IPS DF 6.9 (cell line): ENCODE measurements around the gene HHIPL1.

Source experiments
- DNase-seq: peaks from one replicate; pipeline ENCODE4 v3.0.0-alpha.2; 2013; ENCODE audit warnings: low read depth, low spot score
- H3K27ac ChIP-seq: one replicate; pipeline ENCODE4 v1.5.1; 2013; ENCODE audit warnings: low read length, control low read depth
- H3K27me3 ChIP-seq: 2 replicates; pipeline ENCODE4 v1.6.1; 2013; ENCODE audit warnings: mild to moderate bottlenecking, low read length; ENCODE audit not compliant: control insufficient read depth, insufficient read depth
- H3K36me3 ChIP-seq: 2 replicates; pipeline ENCODE4 v1.6.1; 2013; ENCODE audit warnings: low read length; ENCODE audit not compliant: control insufficient read depth, insufficient read depth
- H3K4me1 ChIP-seq: 2 replicates; pipeline ENCODE4 v1.6.1; 2013; ENCODE audit warnings: low read length; ENCODE audit not compliant: control insufficient read depth, insufficient read depth
- H3K4me3 ChIP-seq: 2 replicates; pipeline ENCODE4 v1.5.1; 2013; ENCODE audit warnings: mild to moderate bottlenecking, low read length
- H3K9me3 ChIP-seq: 2 replicates; pipeline ENCODE4 v1.6.1; 2013; ENCODE audit warnings: low read length, inconsistent platforms; ENCODE audit not compliant: control insufficient read depth, insufficient read depth
- WGBS: extraction: QIAGEN DNeasy Blood & Tissue Kit; methylation state at CpG from one replicate; pipeline ENCODE4 v1.1.7; 2013; ENCODE audit warnings: mixed read lengths, missing lambda C conversion rate; ENCODE audit not compliant: insufficient read length, insufficient coverage; 5-methylcytosine and 5-hydroxymethylcytosine counted together

The HHIPL1 gene

DNA sequence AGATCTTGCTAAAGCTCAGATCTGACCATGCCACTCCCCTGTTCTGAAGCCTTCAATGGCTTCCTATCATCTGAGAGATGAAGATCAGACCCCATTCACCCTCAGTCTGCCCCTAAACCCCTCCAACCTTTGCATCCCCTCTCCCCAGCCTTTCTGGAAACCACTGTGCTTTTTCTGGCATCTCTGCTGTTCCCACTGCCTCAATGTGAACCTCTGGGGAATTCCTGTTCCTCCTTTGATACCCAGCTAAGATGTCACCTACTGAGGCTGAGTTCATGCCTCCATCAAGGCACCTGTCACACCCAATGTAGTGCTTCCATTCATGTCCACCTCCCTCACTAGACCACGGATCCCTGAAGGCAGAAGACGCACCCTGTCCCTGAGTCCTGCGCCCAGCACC lies 58.5 kb downstream of the HHIPL1 start:
- Histone ChIP-seq H3K27me3 (no peaks in the 10 kb centered on the region), H3K9me3 (no peaks in the 10 kb centered on the region), H3K4me3 (no peak overlapping the region), H3K27ac (no peak overlapping the region), H3K4me1 (no peaks in the 10 kb centered on the region), H3K36me3 (no peaks in the 10 kb centered on the region)
- no CpG with 5 or more reads among the region's 3 CpGs for WGBS
- DNase-seq, result no peak

DNA sequence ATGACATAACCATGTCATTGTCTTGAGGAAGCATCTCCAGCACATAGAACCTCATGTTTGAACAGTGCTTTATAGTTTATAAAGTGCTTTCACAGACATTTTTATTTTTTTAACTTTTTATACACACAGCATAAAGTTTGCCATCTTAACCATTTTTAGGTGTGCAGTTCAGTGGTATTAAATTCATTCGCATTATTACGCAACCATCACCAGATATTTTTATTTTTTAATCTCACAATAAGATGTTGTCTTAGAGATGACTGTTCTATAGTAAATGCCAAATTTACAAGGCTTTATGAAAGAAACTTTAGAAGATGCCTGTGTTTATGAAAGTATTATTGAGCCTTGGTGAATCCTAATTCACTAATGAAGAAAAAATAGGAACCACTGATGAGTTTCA lies 59.1 kb downstream of the HHIPL1 start:
- Histone ChIP-seq H3K36me3 (no peaks in the 10 kb centered on the region), H3K27me3 (no peaks in the 10 kb centered on the region), H3K9me3 (no peaks in the 10 kb centered on the region), H3K4me1 (no peaks in the 10 kb centered on the region), H3K27ac (no peak overlapping the region), H3K4me3 (no peak overlapping the region)
- no peak for DNase-seq
- WGBS, result no CpG with 5 or more reads among the region's 2 CpGs

DNA sequence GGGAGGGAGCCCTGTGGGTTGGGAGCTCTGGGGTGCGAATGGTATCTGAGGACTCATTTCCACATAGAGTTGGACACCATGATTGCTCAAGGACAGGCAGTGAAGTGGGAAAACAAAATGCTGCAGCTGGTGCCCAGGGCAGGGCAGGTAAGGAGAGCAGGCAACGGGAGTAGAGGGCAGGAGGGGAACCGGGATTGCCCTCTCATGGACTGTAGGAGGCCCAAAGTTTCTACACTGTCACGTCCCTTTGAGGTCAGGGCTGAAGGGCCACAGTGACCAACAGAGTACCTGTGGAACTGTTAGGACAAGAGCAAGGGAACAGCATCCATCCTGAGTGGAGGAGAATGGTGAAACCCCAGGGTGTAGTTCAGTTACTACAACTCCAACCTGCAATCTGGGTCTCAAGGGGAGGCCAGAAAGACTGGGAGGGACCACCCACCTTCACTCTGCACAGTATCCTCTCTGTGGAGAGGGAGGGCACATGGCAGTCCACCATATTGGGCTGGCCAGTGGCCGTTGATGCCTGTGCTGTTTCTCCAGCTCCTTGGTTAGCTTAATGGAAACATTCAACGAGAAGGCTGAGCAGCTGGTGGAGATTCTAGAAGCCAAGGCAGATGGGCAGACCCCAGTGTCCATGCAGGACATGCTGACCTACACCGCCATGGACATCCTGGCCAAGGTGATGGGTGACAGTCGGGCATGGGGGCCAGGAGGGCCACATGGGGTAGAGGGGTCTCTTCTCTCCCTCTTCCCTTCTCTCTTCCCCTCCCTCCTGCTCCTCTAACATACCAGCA lies 61.4 kb downstream of the HHIPL1 start:
- WGBS, result no CpG with 5 or more reads among the region's 8 CpGs
- no peak overlapping the region for H3K4me3 ChIP-seq
- H3K27ac ChIP-seq, result no peak overlapping the region
- no peaks in the 10 kb centered on the region for H3K36me3 ChIP-seq
- H3K27me3 ChIP-seq, result no peaks in the 10 kb centered on the region
- H3K4me1 ChIP-seq, result no peaks in the 10 kb centered on the region
- no peaks in the 10 kb centered on the region for H3K9me3 ChIP-seq
- no peak for DNase-seq

DNA sequence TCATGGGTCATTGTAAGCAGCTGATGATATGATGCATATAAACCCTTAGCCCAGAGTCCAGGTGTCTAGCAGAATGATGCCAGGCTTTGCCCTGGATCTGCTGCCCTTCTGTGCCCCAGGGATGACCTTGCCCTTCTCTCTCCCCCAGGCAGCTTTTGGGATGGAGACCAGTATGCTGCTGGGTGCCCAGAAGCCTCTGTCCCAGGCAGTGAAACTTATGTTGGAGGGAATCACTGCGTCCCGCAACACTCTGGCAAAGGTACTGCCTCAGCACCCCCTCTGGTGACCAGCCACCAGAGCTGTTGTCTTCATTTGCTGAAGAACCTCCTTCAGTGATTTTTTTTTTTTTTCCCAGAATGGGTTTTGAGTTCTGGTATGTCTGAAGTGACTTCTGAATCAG lies 62.5 kb downstream of the HHIPL1 start:
- Histone ChIP-seq H3K4me3 (no peak overlapping the region), H3K27me3 (no peaks in the 10 kb centered on the region), H3K9me3 (no peaks in the 10 kb centered on the region), H3K4me1 (no peaks in the 10 kb centered on the region), H3K36me3 (no peaks in the 10 kb centered on the region), H3K27ac (no peak overlapping the region)
- DNase-seq, result no peak
- WGBS, result no CpG with 5 or more reads among the region's 2 CpGs

DNA sequence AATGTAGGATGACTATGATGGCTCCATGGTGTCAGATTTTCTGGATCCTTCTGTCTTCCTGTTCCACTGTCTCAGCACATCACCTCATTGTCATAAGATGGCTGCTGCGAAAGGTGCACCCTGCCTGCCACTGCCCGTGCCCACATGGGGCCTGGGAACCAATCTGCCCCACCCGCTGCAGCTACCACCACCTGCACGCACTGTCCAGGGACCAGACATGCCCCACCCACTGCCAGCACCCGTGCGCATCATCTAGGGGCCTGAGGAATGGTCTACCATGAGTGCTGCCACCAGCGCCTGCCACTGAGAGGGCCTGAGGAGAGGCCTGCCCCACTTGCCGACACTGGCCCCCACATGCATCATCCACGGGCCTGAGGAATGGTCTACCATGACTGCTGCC lies 63.0 kb downstream of the HHIPL1 start:
- no peak overlapping the region for H3K4me3 ChIP-seq
- H3K27me3 ChIP-seq, result no peaks in the 10 kb centered on the region
- WGBS, result no CpG with 5 or more reads among the region's 9 CpGs
- no peaks in the 10 kb centered on the region for H3K9me3 ChIP-seq
- DNase-seq, result no peak
- H3K36me3 ChIP-seq, result no peaks in the 10 kb centered on the region
- H3K27ac ChIP-seq, result no peak overlapping the region
- no peaks in the 10 kb centered on the region for H3K4me1 ChIP-seq

DNA sequence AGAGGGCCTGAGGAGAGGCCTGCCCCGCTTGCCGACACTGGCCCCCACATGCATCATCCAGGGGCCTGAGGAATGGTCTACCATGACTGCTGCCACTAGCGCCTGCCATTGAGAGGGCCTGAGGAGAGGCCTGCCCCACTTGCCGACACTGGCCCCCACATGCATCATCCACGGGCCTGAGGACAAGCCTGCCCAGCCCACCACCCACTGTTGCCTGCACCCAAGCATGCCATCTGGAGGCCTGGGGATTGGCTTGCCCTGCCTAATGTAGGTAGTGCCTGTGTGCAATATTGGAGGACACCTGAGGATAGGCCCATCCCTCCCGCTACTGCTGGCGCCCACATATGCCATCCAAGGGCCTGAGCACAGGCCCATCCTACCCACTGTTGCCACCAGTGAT lies 63.5 kb downstream of the HHIPL1 start:
- H3K27me3 ChIP-seq, result no peaks in the 10 kb centered on the region
- no peaks in the 10 kb centered on the region for H3K36me3 ChIP-seq
- whole genome bisulfite sequencing, result no CpG with 5 or more reads among the region's 7 CpGs
- no peaks in the 10 kb centered on the region for H3K4me1 ChIP-seq
- H3K27ac ChIP-seq, result no peak overlapping the region
- H3K4me3 ChIP-seq, result no peak overlapping the region
- no peaks in the 10 kb centered on the region for H3K9me3 ChIP-seq
- DNase-seq, result no peak

DNA sequence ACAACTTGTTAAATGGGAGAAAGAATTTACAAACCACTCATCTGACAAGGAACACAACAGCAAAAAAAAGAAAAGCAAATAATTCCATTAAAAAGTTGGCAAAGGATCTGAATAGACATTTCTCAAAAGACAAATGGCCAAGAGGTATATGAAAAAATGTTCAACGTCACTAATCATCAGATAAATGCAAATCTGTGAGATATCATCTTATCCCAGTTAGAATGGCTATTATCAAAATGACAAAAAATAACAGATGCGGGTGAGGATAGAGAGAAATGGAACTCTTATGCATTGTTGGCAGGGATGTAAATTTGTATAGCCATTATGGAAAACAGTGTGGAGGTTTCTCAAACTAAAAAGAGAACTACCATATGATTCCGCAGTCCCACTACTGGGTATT lies 69.0 kb downstream of the HHIPL1 start:
- Histone ChIP-seq H3K4me3 (no peak overlapping the region), H3K27me3 (no peaks in the 10 kb centered on the region), H3K36me3 (no peaks in the 10 kb centered on the region), H3K4me1 (0 out of 2 replicates have a peak, but pooled peaks cover 1% of the 10 kb centered on the region), H3K27ac (no peak overlapping the region), H3K9me3 (no peaks in the 10 kb centered on the region)
- WGBS, result no CpG with 5 or more reads among the region's 3 CpGs
- no peak for DNase-seq

DNA sequence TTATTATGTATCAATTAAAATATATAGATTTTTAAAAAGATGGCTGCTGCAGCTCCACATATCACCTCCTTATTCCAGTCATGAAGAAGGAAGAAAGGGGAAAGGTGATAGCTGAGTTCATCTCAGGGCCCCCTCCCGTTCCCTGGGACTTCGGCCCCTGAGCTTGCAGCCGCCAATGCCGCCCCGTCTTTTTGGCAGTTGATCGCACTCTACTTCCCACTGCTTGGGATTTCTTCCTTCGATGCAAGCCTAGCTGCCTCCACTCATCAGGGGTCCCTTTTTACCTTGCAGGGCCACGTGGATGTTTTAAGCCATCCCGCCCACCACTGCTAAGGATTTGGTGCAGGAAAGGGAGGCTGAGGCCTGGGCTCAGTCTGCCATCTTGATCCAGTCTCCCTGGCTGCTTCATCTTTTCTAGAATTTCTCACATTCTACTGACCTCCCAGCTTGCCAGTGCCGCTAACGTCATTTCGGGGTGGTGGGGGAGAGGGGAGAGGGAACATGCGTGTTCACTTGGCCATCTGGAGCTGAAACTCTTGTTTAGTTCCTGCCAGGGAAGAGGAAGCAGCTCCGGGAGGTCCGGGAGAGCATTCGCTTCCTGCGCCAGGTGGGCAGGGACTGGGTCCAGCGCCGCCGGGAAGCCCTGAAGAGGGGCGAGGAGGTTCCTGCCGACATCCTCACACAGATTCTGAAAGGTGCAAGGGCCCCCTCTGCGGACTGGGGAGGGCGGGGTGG lies 70.5 kb downstream of the HHIPL1 start:
- Histone ChIP-seq H3K4me3 (no peak overlapping the region), H3K9me3 (no peaks in the 10 kb centered on the region), H3K4me1 (0 out of 2 replicates have a peak, but pooled peaks cover 1% of the 10 kb centered on the region), H3K36me3 (no peaks in the 10 kb centered on the region), H3K27me3 (no peaks in the 10 kb centered on the region), H3K27ac (no peak overlapping the region)
- WGBS, result no CpG with 5 or more reads among the region's 24 CpGs
- no peak for DNase-seq

DNA sequence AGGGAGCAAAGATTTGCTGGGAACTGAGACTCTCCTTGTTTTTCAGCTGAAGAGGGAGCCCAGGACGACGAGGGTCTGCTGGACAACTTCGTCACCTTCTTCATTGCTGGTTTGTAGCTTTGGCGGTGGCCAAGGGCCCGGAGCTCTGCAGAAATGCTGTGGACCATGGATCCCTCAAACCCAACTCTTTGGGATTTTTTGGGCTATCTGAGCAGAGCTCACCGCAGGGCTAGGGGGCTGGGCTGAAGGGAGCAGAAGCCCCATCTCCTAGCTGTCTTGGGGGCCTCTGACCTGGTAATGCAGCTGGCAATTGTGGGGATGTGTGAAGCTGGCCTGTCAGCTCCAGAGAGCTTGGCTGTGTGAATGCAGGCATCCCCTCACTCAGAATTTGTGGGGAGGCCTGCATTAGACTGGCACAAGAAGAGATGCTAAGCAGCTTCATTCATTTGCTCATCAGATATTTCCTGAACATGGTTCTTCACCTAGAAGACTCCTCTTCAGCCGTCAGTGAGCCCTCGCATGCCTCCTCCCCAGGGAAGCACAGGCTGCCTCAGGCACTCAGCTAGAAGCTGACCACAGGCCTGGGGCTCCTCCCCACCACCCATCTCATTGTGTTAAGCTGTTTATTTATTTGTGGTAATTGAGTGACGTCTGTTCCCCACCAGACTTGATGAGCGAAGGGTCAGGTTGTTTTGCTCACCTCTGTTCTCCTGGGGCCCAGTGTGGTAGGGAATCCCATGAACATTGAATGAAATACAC lies 71.3 kb downstream of the HHIPL1 start:
- H3K27ac ChIP-seq, result no peak overlapping the region
- H3K4me1 ChIP-seq, result 0 out of 2 replicates have a peak, but pooled peaks cover 3% of the 10 kb centered on the region
- no peaks in the 10 kb centered on the region for H3K27me3 ChIP-seq
- H3K36me3 ChIP-seq, result no peaks in the 10 kb centered on the region
- H3K4me3 ChIP-seq, result no peak overlapping the region
- H3K9me3 ChIP-seq, result no peaks in the 10 kb centered on the region
- no CpG with 5 or more reads among the region's 10 CpGs for WGBS
- DNase-seq, result no peak

DNA sequence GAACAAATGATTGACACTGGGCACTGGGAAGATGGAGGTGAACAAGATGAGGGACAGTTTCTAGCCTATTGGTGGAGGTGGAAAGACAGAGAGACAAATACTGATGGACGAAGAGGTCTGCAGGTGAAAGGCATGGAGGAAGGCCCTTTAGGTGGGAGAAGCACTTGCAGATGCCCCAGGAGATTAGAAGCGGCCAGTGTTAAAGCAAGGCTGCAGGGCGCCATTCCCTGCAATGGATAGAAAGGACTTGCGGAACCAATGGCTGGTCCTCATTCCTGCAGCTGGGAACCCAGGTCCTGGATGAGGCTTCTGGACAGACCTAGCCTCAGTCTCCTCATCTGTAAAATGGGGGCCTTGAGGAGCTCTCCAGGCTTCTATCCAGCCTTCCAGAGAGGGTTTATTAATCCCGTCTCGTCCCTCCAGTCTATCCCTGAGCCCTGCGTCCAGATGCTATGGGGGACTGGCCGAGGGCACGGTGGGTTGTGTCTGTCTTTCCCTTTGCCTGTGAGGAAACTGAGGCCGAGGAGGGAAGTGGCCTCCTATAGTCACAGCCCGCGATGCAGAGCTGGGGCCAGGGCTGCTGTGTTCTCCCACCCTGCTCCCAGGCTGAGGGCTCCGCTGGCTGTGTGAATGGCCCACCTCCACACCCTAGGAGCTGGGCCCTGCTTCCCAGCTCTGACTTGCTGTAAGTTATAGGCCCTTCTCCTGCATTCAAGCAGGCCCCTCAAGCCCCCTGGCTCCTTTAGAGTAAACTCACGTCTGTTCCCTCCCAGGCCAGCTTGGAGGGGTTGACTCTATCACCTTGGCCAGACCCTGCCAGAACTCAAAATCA lies 72.1 kb downstream of the HHIPL1 start:
- no CpG with 5 or more reads among the region's 14 CpGs for WGBS

More for the DNA sequence above, 72.1 kb downstream of the HHIPL1 start:
- Histone ChIP-seq H3K4me3 (no peak overlapping the region), H3K36me3 (no peaks in the 10 kb centered on the region), H3K27me3 (no peaks in the 10 kb centered on the region), H3K27ac (no peak overlapping the region), H3K4me1 (0 out of 2 replicates have a peak, but pooled peaks cover 3% of the 10 kb centered on the region), H3K9me3 (no peaks in the 10 kb centered on the region)
- DNase-seq, result no peak
